GM12873 (cell line): ENCODE measurements around the gene ATM.

Experiments used
- TF ChIP-seq, protein P1 (sequence below): IDR thresholded peaks from 2 replicates; pipeline ENCODE4 v1.5.1; 2012; ENCODE audit warnings: low read depth, mild to moderate bottlenecking, moderate library complexity, low read length, control low read depth; ENCODE audit not compliant: insufficient read depth; ENCODE audit errors: missing control alignments

ATM gene

DNA sequence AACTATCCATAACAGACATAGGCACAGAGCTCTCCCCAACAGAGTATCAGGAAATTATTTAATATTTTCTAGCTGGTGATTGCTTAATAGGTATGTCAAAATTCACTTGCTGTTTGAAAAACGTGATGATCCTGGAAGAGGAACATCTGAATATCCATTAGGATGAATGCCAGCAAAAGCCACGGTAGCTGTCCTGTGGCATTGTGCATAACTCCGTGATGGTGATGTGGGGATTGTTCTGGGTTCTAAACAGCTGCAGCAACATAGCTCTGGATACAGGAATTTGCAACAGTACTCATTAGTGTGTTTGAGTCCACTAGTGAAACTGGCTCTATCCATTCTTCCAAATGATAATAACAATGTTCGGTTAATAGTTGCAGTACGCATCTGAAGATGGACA lies 165.7 kb downstream of the ATM start:
- TF ChIP-seq, protein P1, sequence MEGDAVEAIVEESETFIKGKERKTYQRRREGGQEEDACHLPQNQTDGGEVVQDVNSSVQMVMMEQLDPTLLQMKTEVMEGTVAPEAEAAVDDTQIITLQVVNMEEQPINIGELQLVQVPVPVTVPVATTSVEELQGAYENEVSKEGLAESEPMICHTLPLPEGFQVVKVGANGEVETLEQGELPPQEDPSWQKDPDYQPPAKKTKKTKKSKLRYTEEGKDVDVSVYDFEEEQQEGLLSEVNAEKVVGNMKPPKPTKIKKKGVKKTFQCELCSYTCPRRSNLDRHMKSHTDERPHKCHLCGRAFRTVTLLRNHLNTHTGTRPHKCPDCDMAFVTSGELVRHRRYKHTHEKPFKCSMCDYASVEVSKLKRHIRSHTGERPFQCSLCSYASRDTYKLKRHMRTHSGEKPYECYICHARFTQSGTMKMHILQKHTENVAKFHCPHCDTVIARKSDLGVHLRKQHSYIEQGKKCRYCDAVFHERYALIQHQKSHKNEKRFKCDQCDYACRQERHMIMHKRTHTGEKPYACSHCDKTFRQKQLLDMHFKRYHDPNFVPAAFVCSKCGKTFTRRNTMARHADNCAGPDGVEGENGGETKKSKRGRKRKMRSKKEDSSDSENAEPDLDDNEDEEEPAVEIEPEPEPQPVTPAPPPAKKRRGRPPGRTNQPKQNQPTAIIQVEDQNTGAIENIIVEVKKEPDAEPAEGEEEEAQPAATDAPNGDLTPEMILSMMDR, result no peak

DNA sequence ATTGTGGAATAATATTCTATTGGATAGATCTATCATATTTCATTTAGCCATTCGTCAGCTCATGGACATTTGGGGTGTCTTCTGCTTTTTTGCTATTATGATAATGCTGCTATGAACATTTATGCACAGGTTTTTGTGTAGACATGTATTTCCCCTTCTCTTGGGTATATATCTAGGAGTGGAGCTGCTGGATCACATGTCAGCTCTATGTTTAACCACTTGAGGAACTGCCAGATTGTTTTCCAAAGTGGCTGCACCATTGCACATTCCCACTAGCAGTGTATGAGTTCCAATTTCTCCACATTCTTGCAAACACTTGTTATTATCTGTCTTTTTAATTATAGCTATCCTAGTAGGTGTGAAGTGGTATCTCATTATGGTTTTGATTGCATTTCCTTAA lies 169.5 kb downstream of the ATM start:
- TF ChIP-seq, protein P1, result no peak

DNA sequence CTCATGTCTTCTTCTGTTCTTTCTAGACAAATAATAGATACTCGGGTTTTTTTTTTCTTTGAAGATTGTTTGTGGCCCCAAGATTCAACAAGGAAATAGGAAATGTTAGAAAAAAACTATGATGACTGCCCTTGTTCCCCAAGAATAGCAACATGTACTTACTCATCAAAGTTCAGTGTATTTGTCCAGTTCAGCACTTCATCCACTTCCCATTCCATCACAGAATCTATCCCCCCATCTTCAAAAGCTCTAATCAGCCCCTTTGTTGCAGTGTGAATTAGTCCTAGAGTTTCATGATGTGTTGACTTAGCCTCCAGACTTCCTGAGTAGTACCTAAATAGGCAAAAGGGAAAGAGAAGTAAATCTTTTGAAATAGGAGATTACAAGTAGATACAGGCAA lies 170.2 kb downstream of the ATM start:
- TF ChIP-seq, protein P1, result no peak

GRCh38 chr11:108394744-108395284 lies 171.9 kb downstream of the ATM start:
- TF ChIP-seq, protein P1, result no peak

- TF ChIP-seq, protein P1, result no peak
Measured at GRCh38 chr11:108398439-108398838, 175.6 kb downstream of the ATM start.

DNA sequence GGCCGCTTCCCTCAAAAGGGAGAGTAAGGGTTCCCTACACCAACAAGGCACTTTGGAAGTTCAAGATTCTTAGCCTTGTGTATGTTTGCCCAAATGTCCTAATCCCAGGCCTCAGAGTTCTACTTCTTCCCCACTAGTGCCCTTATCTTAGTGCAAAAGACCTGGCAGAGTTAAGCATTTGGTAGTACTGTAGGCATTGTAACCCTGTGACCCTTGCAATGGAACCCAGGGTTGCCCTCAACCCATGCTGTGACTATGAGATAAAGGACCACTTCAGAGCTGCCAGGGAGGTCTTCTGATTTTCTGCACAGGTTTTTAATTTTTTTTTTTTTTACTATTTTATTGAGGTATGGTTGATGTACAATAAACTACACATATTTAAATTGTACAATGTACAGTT lies 179.4 kb downstream of the ATM start:
- TF ChIP-seq, protein P1, result no peak

GRCh38 chr11:108403052-108403451 lies 180.2 kb downstream of the ATM start:
- TF ChIP-seq, protein P1, result no peak
